OCI-LY7 (cell line): ENCODE results near the gene STK33. TPM values are rescaled to one million over a fixed set of nuclear protein-coding genes. Genes with fewer than 3 reads are reported as not detected.

Experiments
- BruUV-seq: library from RNA; stranded (reverse); fragments of 400-500 nt; replicated peaks from 2 replicates; lab custom pipeline; 2021; lab: Mats Ljungman, UMichigan
- CTCF ChIA-PET: fragments of 300-600 bp; sonication (Branson Sonifier 250); formaldehyde crosslinking; loops from one replicate; lab custom pipeline; 2022; ENCODE audit warnings: antibody characterized with exemption; ENCODE audit not compliant: unreplicated experiment; lab: Charles Lee
- POLR2A ChIA-PET: fragments of 300-600 bp; sonication (Branson Sonifier 250); formaldehyde crosslinking; loops from one replicate; lab custom pipeline; 2022; ENCODE audit warnings: antibody characterized with exemption; lab: Charles Lee
- DNase-seq: peaks from one replicate; pipeline ENCODE4 v3.0.0-alpha.2; 2015; ENCODE audit warnings: low spot score
- H2AFZ ChIP-seq: fragments of 200-600 bp; sonication (generic), shearing (Covaris generic); 2 replicates; pipeline ENCODE4 v1.6.1; 2014; ENCODE audit warnings: mild to moderate bottlenecking, antibody characterized with exemption, low read length, moderate library complexity
- H3K27ac ChIP-seq: fragments of 200-600 bp; sonication (generic); 2 replicates; pipeline ENCODE4 v1.5.1; 2014; ENCODE audit warnings: mixed run types, low read depth, mild to moderate bottlenecking, moderate library complexity, low read length, inconsistent platforms; ENCODE audit not compliant: poor library complexity, severe bottlenecking
- H3K36me3 ChIP-seq: fragments of 200-600 bp; sonication (generic); 2 replicates; pipeline ENCODE4 v1.6.1; 2014; ENCODE audit warnings: mild to moderate bottlenecking, antibody characterized with exemption, low read length, moderate library complexity, mixed read lengths; ENCODE audit not compliant: insufficient read depth
- H3K4me1 ChIP-seq: fragments of 200-600 bp; sonication (generic); 2 replicates; pipeline ENCODE4 v1.5.1; 2014; ENCODE audit warnings: mild to moderate bottlenecking, low read length; ENCODE audit not compliant: insufficient read depth, poor library complexity, severe bottlenecking
- H3K4me2 ChIP-seq: fragments of 200-600 bp; sonication (generic); 2 replicates; pipeline ENCODE4 v1.6.1; 2014; ENCODE audit warnings: mild to moderate bottlenecking, low read length
- H3K4me3 ChIP-seq: fragments of 200-600 bp; sonication (generic); 2 replicates; pipeline ENCODE4 v1.5.1; 2014; ENCODE audit warnings: mild to moderate bottlenecking, low read depth, low read length; ENCODE audit not compliant: poor library complexity, severe bottlenecking
- H3K79me2 ChIP-seq: fragments of 200-600 bp; sonication (generic); 2 replicates; pipeline ENCODE4 v1.6.1; 2016; ENCODE audit warnings: low read depth, mild to moderate bottlenecking, low read length, moderate library complexity, mixed read lengths; ENCODE audit not compliant: insufficient read depth
- H3K9me2 ChIP-seq: fragments of 200-600 bp; sonication (generic); 2 replicates; pipeline ENCODE4 v1.6.1; 2016; ENCODE audit warnings: mild to moderate bottlenecking, low read length, mixed read lengths; ENCODE audit not compliant: insufficient read depth
- H3K9me3 ChIP-seq: fragments of 200-600 bp; sonication (generic); 2 replicates; pipeline ENCODE4 v1.6.1; 2014; ENCODE audit warnings: mild to moderate bottlenecking, mixed run types, low read length, mixed read lengths
- H4K20me1 ChIP-seq: fragments of 200-600 bp; sonication (generic); 2 replicates; pipeline ENCODE4 v1.6.1; 2014; ENCODE audit warnings: mild to moderate bottlenecking, antibody characterized with exemption, low read length, moderate library complexity, mixed read lengths; ENCODE audit not compliant: insufficient read depth
- EZH2phosphoT487 ChIP-seq: fragments of 200-600 bp; sonication (generic); IDR thresholded peaks from 2 replicates; pipeline ENCODE4 v1.6.1; 2018; ENCODE audit warnings: low read depth, borderline replicate concordance, mild to moderate bottlenecking, mixed run types, antibody characterized with exemption, low read length, moderate library complexity, mixed read lengths
- intact Hi-C: fragments of 100-400 bp; cut with micrococcal nuclease; formaldehyde crosslinking; loops from one replicate; pipeline ENCODE4 v1.10.0; 2022; ENCODE audit not compliant: unreplicated experiment
- total RNA-seq, 2 experiments: library from RNA; depleted of rRNA in 1 of 2; stranded (reverse); fragments of >200 nt in 1 of 2; shearing (Covaris generic) in 1 of 2; gene quantifications; 2 replicates each; pipeline ENCODE4 v1.2.3, GENCODE V29; 2014 to 2022
- TF ChIP-seq, protein P1 (sequence below): fragments of 200-600 bp; sonication (generic); conservative IDR thresholded peaks from 2 replicates; pipeline ENCODE4 v1.5.1; 2014; ENCODE audit warnings: mild to moderate bottlenecking, antibody characterized with exemption, low read length, moderate library complexity, mixed read lengths

The STK33 gene
- total RNA-seq, 2 experiments from 2014 or later, result 0.73 TPM; not detected in 1

- no peak overlapping the region for H3K4me3 ChIP-seq
- no peak for TF ChIP-seq EZH2phosphoT487
- TF ChIP-seq, protein P1, sequence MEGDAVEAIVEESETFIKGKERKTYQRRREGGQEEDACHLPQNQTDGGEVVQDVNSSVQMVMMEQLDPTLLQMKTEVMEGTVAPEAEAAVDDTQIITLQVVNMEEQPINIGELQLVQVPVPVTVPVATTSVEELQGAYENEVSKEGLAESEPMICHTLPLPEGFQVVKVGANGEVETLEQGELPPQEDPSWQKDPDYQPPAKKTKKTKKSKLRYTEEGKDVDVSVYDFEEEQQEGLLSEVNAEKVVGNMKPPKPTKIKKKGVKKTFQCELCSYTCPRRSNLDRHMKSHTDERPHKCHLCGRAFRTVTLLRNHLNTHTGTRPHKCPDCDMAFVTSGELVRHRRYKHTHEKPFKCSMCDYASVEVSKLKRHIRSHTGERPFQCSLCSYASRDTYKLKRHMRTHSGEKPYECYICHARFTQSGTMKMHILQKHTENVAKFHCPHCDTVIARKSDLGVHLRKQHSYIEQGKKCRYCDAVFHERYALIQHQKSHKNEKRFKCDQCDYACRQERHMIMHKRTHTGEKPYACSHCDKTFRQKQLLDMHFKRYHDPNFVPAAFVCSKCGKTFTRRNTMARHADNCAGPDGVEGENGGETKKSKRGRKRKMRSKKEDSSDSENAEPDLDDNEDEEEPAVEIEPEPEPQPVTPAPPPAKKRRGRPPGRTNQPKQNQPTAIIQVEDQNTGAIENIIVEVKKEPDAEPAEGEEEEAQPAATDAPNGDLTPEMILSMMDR, result no peak
- ChIA-PET CTCF (no interaction called here), POLR2A (no interaction called here)
- H3K27ac ChIP-seq, result no peak overlapping the region
- no peaks in the 10 kb centered on the region for H3K9me2 ChIP-seq
- H3K4me1 ChIP-seq, result no peaks in the 10 kb centered on the region
- no peak for DNase-seq
- no peak overlapping the region for H3K4me2 ChIP-seq
- no peak overlapping the region for H2AFZ ChIP-seq
- H3K79me2 ChIP-seq, result no peaks in the 10 kb centered on the region
- no TSS peak for BruUV-seq
- H3K9me3 ChIP-seq, result no peaks in the 10 kb centered on the region
- H4K20me1 ChIP-seq, result no peaks in the 10 kb centered on the region
- intact Hi-C loops, result no loop called here
- no peaks in the 10 kb centered on the region for H3K36me3 ChIP-seq
Observed at GRCh38 chr11:8503910-8504364, 90.1 kb downstream of the STK33 start.

DNA sequence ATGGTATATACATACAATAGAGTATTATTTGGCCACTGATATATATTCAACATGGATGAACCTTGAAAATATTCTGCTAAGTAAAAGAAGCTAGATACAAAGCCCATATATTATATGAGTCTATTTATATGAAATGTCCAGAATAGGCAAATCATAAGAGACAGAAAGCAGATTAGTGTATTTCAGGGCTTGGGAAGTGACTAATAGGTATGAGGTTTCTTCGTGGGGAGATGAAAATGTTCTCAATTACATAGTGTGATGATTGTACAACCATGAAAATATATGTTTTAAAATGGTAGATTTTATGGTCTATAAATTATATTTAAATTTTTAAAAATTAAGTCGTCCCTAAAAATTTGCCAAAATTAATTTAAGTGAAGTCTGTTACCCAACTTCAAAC, 92.2 kb downstream of the STK33 start:
- POLR2A ChIA-PET, result interaction anchor here (0.6 kb wide), 1 partner anchor 10 kb away, joined by 3 read pairs; no protein-coding TSS in a partner anchor
- BruUV-seq, result no TSS peak
- intact Hi-C loops, result no loop called here

GRCh38 chr11:8488395-8488794, 105.6 kb downstream of the STK33 start:
- H3K79me2 ChIP-seq, result no peaks in the 10 kb centered on the region
- ChIA-PET CTCF (no interaction called here), POLR2A (interaction anchor here (0.6 to 1.1 kb wide), 5 partner anchors 10 to 541 kb away, joined by 3 to 7 read pairs (median 3); no protein-coding TSS in a partner anchor)
- no TSS peak for BruUV-seq
- TF ChIP-seq EZH2phosphoT487, result no peak
- TF ChIP-seq, protein P1, result no peak
- no peak for DNase-seq
- no peaks in the 10 kb centered on the region for H3K9me3 ChIP-seq
- no peaks in the 10 kb centered on the region for H3K36me3 ChIP-seq
- intact Hi-C loops, result no loop called here
- no peak overlapping the region for H3K4me2 ChIP-seq
- H3K4me3 ChIP-seq, result no peak overlapping the region
- no peaks in the 10 kb centered on the region for H4K20me1 ChIP-seq
- H3K9me2 ChIP-seq, result no peaks in the 10 kb centered on the region
- no peak overlapping the region for H3K27ac ChIP-seq
- H3K4me1 ChIP-seq, result no peaks in the 10 kb centered on the region
- H2AFZ ChIP-seq, result no peak overlapping the region

More for the DNA sequence above, 92.2 kb downstream of the STK33 start:
- Histone ChIP-seq H3K9me2 (no peaks in the 10 kb centered on the region), H3K79me2 (no peaks in the 10 kb centered on the region), H3K4me1 (no peaks in the 10 kb centered on the region), H3K27ac (no peak overlapping the region), H2AFZ (no peak overlapping the region), H3K4me3 (no peak overlapping the region), H3K4me2 (no peak overlapping the region), H3K36me3 (no peaks in the 10 kb centered on the region), H3K9me3 (no peaks in the 10 kb centered on the region), H4K20me1 (no peaks in the 10 kb centered on the region)
- no peak for DNase-seq
- TF ChIP-seq EZH2phosphoT487, result no peak
- TF ChIP-seq, protein P1, result no peak
- CTCF ChIA-PET, result no interaction called here
